Loucy (cell line): ENCODE data around the gene KPNA1.

Experiments used
- H2AFZ ChIP-seq: fragments of 200-600 bp; sonication (generic); 2 replicates; pipeline ENCODE4 v1.6.0; 2016; ENCODE audit warnings: antibody characterized with exemption, mild to moderate bottlenecking, low read length, moderate library complexity
- H3F3A ChIP-seq: fragments of 200-600 bp; 2 replicates; pipeline ENCODE4 v1.6.0; 2016; ENCODE audit warnings: antibody characterized with exemption, low read depth, mild to moderate bottlenecking
- H3K27me3 ChIP-seq: fragments of 200-600 bp; sonication (generic); 2 replicates; pipeline ENCODE4 v1.6.1; 2014; ENCODE audit warnings: low read length, mild to moderate bottlenecking; ENCODE audit not compliant: insufficient read depth, poor library complexity, severe bottlenecking
- H3K36me3 ChIP-seq: fragments of 200-600 bp; sonication (generic); 2 replicates; pipeline ENCODE4 v1.6.1; 2016; ENCODE audit warnings: low read length; ENCODE audit not compliant: insufficient read depth
- H3K4me1 ChIP-seq: fragments of 200-600 bp; sonication (generic); 2 replicates; pipeline ENCODE4 v1.5.1; 2014; ENCODE audit warnings: low read length, mild to moderate bottlenecking; ENCODE audit not compliant: insufficient read depth, poor library complexity, severe bottlenecking
- H3K4me2 ChIP-seq: fragments of 200-600 bp; sonication (generic); 2 replicates; pipeline ENCODE4 v1.6.0; 2014; ENCODE audit warnings: antibody characterized with exemption, low read length, low read depth, mild to moderate bottlenecking; ENCODE audit not compliant: poor library complexity, severe bottlenecking
- H3K4me3 ChIP-seq: fragments of 200-600 bp; sonication (generic); 2 replicates; pipeline ENCODE4 v1.5.1; 2014; ENCODE audit warnings: low read length, mild to moderate bottlenecking, mixed read lengths; ENCODE audit not compliant: poor library complexity, severe bottlenecking
- H3K79me2 ChIP-seq: fragments of 200-600 bp; sonication (generic); 2 replicates; pipeline ENCODE4 v1.6.1; 2014; ENCODE audit warnings: low read length; ENCODE audit not compliant: insufficient read depth
- H3K9ac ChIP-seq: fragments of 200-600 bp; sonication (generic); 2 replicates; pipeline ENCODE4 v1.6.0; 2014; ENCODE audit warnings: mild to moderate bottlenecking, low read depth, low read length, moderate library complexity; ENCODE audit not compliant: poor library complexity, severe bottlenecking
- H3K9me2 ChIP-seq: fragments of 200-600 bp; sonication (generic); replicated peaks from 2 replicates; pipeline ENCODE4 v1.6.1; 2016; ENCODE audit warnings: low read depth, low read length, mixed read lengths
- H3K9me3 ChIP-seq: fragments of 200-600 bp; sonication (generic); 2 replicates; pipeline ENCODE4 v1.6.1; 2014; ENCODE audit warnings: mild to moderate bottlenecking, antibody characterized with exemption, low read length, low read depth; ENCODE audit not compliant: insufficient read depth
- H4K20me1 ChIP-seq: fragments of 200-600 bp; sonication (generic); 2 replicates; pipeline ENCODE4 v1.6.0; 2014; ENCODE audit warnings: antibody characterized with exemption, low read length, mild to moderate bottlenecking; ENCODE audit not compliant: insufficient read depth, poor library complexity, severe bottlenecking
- CTCF ChIP-seq: fragments of 200-600 bp; sonication (generic); conservative IDR thresholded peaks from 2 replicates; pipeline ENCODE4 v1.5.1; 2014; ENCODE audit warnings: mild to moderate bottlenecking, antibody characterized with exemption, low read length
- EZH2phosphoT487 ChIP-seq: fragments of 200-600 bp; IDR thresholded peaks from 2 replicates; pipeline ENCODE4 v1.6.1; 2018; ENCODE audit warnings: antibody characterized with exemption, mild to moderate bottlenecking, moderate library complexity, borderline replicate concordance

Gene KPNA1

GRCh38 chr3:122516846-122517360, 2.2 kb upstream of the KPNA1 start:
- Histone ChIP-seq H3K4me3 (no peak overlapping the region), H3K27me3 (no peaks in the 10 kb centered on the region), H3K9me3 (no peaks in the 10 kb centered on the region), H3K79me2 (peaks cover 22% of the 10 kb centered on the region), H3F3A (no peaks in the 10 kb centered on the region), H3K9ac (no peak overlapping the region), H2AFZ (no peak overlapping the region; the same call in 1 of the 2 replicates), H3K4me1 (peaks cover 17% of the 10 kb centered on the region), H3K4me2 (no peak overlapping the region), H3K9me2 (no peaks in the 10 kb centered on the region), H3K36me3 (no peaks in the 10 kb centered on the region), H4K20me1 (peaks cover 22% of the 10 kb centered on the region)
- TF ChIP-seq CTCF, result no peak
- TF ChIP-seq EZH2phosphoT487, result no peak

- Histone ChIP-seq H3K9me3 (no peaks in the 10 kb centered on the region), H3K4me2 (no peak overlapping the region), H3K9ac (no peak overlapping the region), H3K9me2 (no peaks in the 10 kb centered on the region), H3K4me3 (no peak overlapping the region), H4K20me1 (peaks cover 31% of the 10 kb centered on the region), H3K27me3 (no peaks in the 10 kb centered on the region), H3K79me2 (peaks cover 32% of the 10 kb centered on the region), H2AFZ (peak overlapping the region; percentile 66; the same call in 1 of the 2 replicates), H3F3A (no peaks in the 10 kb centered on the region), H3K4me1 (peaks cover 27% of the 10 kb centered on the region), H3K36me3 (no peaks in the 10 kb centered on the region)
- TF ChIP-seq EZH2phosphoT487, result no peak
Measured at GRCh38 chr3:122515870-122516269, 1.1 kb upstream of the KPNA1 start.

GRCh38 chr3:122515020-122515468, 305 bp upstream of the KPNA1 start:
- H3K79me2 ChIP-seq, result peaks cover 41% of the 10 kb centered on the region
- no peaks in the 10 kb centered on the region for H3K27me3 ChIP-seq
- H3K9ac ChIP-seq, result peak overlapping the region; percentile 77
- peak overlapping the region; percentile 99 for H2AFZ ChIP-seq
- no peak for TF ChIP-seq EZH2phosphoT487
- no peak for TF ChIP-seq CTCF
- H3F3A ChIP-seq, result no peaks in the 10 kb centered on the region
- peak overlapping the region; percentile 86 for H3K4me2 ChIP-seq
- H3K9me3 ChIP-seq, result no peaks in the 10 kb centered on the region
- peak overlapping the region; percentile 74 for H3K4me3 ChIP-seq
- H3K36me3 ChIP-seq, result no peaks in the 10 kb centered on the region
- no peaks in the 10 kb centered on the region for H3K9me2 ChIP-seq
- H3K4me1 ChIP-seq, result peaks cover 35% of the 10 kb centered on the region
- H4K20me1 ChIP-seq, result peaks cover 39% of the 10 kb centered on the region
